NCI-H510A (cell line): Measurements from ENCODE around the gene LIPH.
"Not testable (repeated sequence)": the region's sequence is repeated elsewhere in the genome, so short reads cannot be mapped to it uniquely, and the experiment has no call there.

ENCODE experiments used
- DNase-seq: peaks from one replicate; lab custom pipeline; 2025; lab: John Stamatoyannopoulos, UW

The LIPH gene

DNA sequence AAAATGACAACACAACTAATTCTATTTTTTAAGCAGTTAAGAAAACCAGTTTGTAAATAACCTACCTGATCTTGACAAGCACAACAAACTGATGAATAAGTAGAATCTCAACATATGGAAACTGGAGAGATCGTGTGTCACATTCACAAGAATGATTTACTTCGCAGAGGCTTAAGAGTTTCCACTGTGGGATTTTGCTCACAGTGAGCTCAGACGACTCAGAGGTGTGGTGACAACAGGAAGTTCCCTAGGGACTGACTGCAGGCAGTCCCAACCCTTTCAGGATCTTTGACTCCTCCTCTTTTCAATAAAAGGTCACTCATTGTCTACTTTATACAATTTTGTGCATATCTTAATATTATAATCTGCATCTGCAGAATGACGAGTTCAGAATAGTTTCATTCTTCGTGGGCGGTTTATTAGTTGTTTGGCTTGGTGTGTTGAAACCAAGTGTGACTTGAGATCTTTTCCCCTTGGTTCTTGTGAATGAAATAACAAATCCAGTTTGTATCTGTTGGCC is at the start of gene LIPH:
LIPH (minus strand) TSS at position 231 of the 520 bp plus-strand sequence; CDS start at position 114, 117 bp downstream.
- DNase-seq: no peak

DNA sequence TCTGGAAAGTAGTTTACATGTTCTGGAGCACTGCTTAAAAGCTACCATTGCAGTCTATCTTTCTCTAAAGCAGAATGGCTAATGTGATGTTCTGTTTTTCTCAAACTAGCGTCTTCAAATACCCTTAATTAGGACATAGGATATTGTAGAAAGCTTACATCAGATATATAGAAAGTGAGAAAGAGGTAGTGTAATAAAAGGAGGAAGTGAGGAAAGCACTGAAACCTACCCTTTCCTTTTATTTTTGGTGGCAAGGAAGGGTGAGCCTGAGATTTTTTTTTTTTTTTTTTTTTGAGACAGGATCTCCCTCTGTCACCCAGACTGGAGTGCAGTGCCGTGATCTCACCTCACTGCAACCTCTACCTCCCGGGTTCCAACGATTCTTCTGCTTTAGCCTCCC is 43.1 kb upstream of the LIPH start:
- DNase-seq: no peak

- DNase-seq: no peak
These were observed 41.7 kb upstream of the LIPH start for GRCh38 chr3:185594073-185594472.

DNA sequence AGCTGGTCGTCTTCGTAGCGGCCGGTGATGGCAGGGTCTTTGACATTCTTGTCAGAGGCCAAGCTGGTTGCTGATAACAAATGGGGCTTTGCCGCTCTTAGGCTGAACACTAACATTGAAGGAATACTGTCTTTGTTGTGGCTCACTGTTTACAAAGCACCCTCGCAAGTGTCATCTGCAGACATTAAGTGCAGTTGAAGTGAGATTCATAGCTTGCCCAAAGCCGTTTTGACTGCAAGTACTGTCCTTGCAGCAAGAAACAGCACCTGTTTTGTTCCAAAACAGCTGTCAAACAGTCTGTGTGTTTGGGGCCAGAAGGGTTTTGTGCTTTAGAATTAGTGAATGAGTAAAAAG is 34.3 kb upstream of the LIPH start:
- DNase-seq: peak; percentile 23

GRCh38 chr3:185585859-185586685 is 33.7 kb upstream of the LIPH start, which contains the start of gene SENP2:
Gene SENP2, plus strand, starts transcription at chr3:185586295. Its CDS starts 119 bp downstream, at chr3:185586414.
- peak; percentile 96 for DNase-seq

- no peak for DNase-seq
These were observed 33.1 kb upstream of the LIPH start for GRCh38 chr3:185585518-185585858.

GRCh38 chr3:185584686-185585085 is 32.3 kb upstream of the LIPH start:
- no peak for DNase-seq

GRCh38 chr3:185583925-185584324 is 31.5 kb upstream of the LIPH start:
- DNase-seq: no peak

DNA sequence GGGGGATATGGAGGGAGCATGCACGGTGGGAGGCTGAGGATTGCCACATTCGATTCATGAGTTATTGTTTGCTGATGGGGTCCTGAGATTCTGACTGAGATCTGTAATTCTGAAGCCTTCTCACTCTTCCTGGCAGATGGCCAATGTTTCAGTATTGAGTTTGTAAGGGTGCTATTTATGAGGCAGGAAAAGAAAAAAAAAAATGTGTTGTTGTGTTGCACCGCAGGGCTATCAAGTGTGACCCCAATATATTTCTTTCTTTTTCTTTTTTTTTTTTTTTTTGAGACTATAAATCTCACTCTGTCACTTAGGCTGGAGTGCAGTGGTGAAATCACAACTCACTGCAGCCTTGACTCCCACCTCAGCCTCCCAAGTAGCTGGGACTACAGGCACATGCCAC is 30.5 kb upstream of the LIPH start:
- no peak for DNase-seq

DNA sequence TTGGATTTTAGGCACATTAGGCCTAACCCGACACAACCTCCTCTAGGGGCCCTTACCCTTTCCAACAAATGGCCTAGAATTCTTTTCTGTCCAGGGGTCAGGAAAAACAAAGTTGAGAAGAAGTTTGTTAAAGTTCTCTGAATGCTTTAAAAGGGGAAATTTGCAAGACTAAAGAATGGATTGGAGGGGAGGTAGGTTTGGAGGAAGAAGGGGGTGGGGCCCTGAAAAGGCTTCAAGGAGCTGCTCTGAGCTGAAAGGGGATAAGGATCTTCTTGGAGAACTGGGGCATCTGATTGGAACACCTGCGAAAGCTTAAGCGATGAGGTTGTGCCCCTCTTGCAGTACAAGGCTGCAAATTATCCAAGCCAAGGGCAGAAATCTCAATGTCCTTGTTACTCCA is 29.8 kb upstream of the LIPH start:
- no peak for DNase-seq

DNA sequence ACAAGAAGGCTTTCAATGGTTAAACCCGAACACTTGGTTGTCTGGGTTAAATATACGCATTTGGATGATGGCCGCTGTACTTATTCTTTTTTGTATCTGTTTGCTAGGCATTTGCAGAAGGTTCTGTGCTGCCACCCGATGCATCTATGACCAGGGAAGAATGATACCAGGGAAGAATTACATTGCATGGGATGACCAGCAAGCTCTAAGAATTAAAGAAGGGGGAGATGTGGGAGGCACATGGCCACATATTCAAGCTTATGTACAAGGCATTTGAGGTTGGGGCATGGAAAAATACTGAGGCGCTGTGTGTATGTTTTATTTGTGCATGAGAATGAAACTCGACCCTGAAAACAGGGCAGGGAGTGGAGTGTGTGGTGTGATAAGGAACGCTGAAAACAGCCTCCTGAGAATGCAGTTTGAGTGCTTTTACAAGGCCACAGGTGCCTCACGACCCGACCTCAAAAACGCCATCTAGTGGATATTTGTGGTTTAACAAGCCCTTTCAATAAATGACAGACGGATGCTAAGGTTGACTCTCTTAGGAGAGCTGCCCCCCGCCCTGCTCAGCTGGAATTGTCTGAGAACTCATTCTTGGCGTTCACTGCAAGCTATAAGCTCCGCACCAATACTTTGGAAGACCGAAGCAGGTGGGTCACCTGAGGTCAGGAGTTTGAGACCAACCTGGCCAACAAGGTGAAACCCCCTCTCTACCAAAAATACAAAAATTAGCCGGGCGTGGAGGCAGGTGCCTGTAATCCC is 22.9 kb upstream of the LIPH start:
- peak; percentile 12 for DNase-seq

DNA sequence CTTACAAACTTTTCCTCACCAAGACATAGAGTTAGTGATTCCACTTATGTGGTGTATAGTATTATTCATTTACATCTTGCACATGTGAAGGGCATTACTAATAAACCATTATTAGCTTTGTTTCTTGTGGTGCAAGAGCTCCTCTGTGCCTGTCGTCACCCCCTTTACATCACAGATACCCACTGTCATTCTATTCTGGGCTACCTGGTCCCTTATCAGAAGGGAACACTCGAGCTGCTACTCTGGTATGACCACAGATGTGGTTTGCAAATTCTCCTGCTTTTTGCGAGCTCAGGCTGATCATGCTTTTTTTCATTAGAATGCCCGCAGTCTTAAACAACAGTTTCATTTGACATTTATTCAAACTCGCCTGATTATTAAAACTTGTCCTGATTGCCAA is 19.8 kb upstream of the LIPH start:
- DNase-seq: no peak

DNA sequence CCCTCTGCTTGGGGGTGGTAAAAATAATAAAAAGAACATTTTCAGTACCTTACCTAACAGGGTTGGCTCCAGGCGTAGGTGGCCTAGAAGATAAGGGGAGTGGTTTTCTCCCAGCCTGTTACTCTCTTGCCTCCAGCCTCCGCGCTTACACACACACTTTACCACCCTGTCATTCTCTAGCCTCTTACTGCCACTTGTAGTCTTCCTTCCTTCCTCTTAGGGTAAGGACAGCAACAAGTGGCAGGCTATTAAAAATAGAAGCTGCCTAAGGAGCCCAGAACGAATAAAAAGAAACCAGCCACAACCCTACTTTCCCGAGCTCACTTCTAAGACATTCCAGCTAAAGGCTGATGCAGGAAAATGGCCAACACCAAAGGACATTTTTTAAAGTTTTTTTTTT is 9.6 kb upstream of the LIPH start:
- DNase-seq: no peak

DNA sequence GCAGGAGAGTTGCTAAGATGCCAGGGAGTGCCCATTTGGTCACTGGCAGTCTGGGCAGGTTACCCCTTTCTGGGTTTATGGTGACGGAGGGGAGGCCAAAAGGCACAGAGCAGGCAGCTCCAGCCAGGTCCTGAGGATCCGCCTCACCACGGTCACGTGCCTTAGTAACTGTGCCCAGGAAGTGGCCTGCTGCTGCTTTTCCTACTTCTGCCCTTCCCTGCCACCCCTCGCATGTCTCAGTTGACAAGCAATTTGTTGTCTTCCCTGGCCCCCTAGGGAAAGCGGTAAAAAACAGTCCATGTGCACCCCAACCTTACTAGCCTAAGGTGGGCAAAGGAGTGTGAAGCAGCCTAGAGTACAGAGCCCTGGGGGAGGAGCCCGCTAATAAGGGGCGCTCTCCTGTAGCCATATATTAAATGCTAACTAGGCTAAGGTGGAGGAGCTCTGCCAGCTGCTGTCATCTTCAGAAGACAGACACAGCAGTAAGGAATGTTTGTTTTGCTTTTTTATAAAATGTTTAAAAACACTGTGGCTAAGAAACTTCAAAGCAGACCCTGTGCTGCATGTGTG is 9.1 kb upstream of the LIPH start:
- DNase-seq: no peak

DNA sequence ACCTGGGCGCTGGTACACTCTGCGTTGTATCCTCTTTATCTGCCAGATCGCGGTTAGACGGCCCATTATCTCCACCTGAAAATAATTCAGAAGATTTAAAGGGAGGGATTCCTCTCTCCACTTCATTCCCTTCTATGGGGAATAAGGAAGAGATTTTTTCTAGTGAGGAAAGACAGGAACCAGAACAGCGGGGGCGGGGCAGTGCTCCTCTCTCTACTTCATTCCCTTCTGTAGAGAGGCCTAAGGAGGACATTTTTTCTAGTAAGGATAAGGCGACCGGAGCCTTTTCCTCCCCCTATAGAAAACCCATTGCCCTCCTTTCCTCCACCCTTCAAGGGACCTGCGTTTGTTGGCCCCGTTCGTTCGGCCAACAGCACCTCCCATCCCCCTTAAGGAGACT is 8.3 kb upstream of the LIPH start:
- DNase-seq: no peak

DNA sequence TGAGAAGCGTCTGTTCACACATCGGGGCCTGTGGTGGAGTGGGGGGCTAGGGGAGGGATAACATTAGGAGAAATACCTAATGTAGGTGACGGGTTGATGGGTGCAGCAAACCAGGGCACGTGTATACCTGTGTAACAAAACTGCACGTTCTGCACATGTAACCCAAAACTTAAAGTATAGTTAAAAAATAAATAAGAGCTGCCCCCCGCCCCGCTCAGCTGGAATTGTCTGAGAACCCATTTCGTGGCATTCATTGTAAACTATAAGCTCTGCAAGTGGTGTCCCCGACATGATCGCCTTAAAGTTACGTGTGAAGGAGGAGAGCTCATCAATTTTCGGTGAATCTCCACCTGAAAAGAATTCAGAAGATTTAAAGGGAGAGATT is 7.3 kb upstream of the LIPH start:
- DNase-seq: no peak

DNA sequence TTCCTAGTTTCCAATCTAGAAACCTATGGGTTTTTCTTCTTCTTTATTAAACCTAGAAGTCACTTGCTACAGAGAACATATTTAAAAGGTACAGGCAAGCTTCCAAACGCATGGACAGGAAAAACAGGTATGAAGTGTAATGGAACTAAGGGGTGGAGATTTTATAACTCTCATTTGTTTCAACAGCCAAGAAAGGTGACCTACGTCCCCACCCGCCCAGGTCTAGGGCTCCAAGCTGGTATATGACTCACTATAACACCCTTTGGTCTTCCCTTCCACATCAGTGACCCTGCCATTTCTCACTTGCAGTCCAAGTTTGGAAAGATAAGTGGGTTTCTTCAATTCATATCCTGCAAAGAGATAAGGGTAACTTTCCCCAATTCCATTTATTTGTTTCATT is 6.0 kb upstream of the LIPH start:
- no peak for DNase-seq

- not testable (repeated sequence) for DNase-seq
These were observed 4.3 kb upstream of the LIPH start for GRCh38 chr3:185556640-185557039.

DNA sequence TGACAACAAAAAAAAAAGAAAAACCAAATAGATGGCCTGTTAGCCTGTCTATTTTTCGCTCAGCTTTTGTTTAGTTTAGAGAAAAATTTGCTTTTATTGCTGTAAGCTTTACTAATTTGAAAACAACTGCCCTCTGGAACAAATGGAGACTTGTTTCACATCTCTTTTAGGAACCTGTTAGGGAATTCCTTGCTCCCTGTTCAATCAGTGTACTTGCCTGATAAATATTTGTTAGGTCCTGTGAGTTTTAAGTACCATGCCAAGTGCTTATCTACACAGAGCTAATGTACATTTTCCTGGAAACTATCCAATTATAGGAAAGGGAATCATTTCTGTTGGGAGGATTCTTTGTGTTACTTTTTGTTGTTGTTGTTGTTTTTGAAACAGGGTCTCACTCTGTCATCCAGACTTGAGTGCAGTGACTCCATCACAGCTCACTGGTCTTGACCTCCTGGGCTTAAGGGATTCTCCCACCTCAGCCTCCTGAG is 3.5 kb upstream of the LIPH start:
- no peak for DNase-seq

GRCh38 chr3:185555101-185555501 is 2.7 kb upstream of the LIPH start:
- DNase-seq: no peak

DNA sequence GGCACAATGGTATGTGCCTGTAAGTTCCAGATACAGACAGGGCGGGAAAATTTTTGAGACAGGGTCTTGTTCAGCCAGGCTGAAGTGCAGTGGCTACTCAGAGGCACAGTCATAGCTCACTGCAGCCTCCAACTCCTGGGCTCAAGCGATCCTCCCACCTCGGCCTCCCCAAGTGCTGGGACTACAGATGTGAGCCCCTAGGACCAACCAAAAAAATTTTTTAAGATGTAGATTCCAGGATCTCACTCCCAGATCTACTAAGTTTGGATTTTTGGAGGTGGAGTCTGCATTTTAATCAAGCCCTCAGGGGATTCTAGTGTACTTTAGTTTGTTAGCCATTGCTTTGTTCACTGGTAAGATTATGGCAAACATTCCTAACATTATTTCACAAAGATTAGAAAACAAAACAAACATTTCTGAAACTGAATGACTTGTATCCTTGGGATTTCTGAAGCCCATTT is 2.7 kb downstream of the LIPH start:
- DNase-seq: no peak

GRCh38 chr3:185549122-185549521 is 3.3 kb downstream of the LIPH start:
- no peak for DNase-seq

GRCh38 chr3:185540695-185541094 is 11.7 kb downstream of the LIPH start:
- DNase-seq: no peak
